Measurements from ENCODE around the gene NRXN2. TPM values are rescaled to one million over a fixed set of nuclear protein-coding genes. Genes with fewer than 3 reads are reported as not detected.

Gene NRXN2
- total RNA-seq, 1 donor: 5.2 TPM

GRCh38 chr11:64724863-64725532 is 2.0 kb upstream of the NRXN2 start:
- TF ChIP-seq, protein P1, sequence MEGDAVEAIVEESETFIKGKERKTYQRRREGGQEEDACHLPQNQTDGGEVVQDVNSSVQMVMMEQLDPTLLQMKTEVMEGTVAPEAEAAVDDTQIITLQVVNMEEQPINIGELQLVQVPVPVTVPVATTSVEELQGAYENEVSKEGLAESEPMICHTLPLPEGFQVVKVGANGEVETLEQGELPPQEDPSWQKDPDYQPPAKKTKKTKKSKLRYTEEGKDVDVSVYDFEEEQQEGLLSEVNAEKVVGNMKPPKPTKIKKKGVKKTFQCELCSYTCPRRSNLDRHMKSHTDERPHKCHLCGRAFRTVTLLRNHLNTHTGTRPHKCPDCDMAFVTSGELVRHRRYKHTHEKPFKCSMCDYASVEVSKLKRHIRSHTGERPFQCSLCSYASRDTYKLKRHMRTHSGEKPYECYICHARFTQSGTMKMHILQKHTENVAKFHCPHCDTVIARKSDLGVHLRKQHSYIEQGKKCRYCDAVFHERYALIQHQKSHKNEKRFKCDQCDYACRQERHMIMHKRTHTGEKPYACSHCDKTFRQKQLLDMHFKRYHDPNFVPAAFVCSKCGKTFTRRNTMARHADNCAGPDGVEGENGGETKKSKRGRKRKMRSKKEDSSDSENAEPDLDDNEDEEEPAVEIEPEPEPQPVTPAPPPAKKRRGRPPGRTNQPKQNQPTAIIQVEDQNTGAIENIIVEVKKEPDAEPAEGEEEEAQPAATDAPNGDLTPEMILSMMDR (IDR thresholded peaks at IDR 0.05; ENCODE audit: insufficient read depth, low read depth, low read length): no peak
- H3K4me3 ChIP-seq (ENCODE audit: low read depth, low read length): no peak overlapping the region
- DNase-seq (ENCODE audit: low read depth): no peak

GRCh38 chr11:64723907-64724862 is 1.2 kb upstream of the NRXN2 start:
- no peak overlapping the region for H3K4me3 ChIP-seq (ENCODE audit: low read depth, low read length)
- no peak for DNase-seq (ENCODE audit: low read depth)
- TF ChIP-seq, protein P1 (IDR thresholded peaks at IDR 0.05; ENCODE audit: insufficient read depth, low read depth, low read length): no peak

- H3K4me3 ChIP-seq (ENCODE audit: low read depth, low read length): no peak overlapping the region
- TF ChIP-seq, protein P1 (IDR thresholded peaks at IDR 0.05; ENCODE audit: insufficient read depth, low read depth, low read length): no peak
- DNase-seq (ENCODE audit: low read depth): no peak
Observed at GRCh38 chr11:64722141-64723065, 594 bp downstream of the NRXN2 start.

DNA sequence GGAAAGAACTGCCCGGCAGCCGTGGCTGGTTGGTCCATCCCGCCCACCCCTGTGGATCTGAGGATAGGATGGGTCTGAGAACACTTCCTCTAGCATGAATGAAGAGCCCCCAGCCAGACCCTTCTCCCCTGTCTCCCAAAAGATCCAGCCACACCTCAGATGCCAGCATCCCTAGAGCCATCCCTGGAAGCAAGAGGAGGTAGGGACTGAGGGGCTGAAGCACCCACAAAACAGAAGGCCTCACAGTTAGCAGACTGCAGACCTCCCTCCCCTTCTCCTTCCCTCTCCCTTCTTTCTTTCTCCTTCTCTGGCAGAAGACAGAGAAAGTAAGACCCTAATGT is 1.7 kb downstream of the NRXN2 start:
- no peak overlapping the region for H3K4me3 ChIP-seq (ENCODE audit: low read depth, low read length)
- no peak for DNase-seq (ENCODE audit: low read depth)
- TF ChIP-seq, protein P1 (IDR thresholded peaks at IDR 0.05; ENCODE audit: insufficient read depth, low read depth, low read length): no peak

- no peak overlapping the region for H3K4me3 ChIP-seq (ENCODE audit: low read depth, low read length)
- no peak for DNase-seq (ENCODE audit: low read depth)
- TF ChIP-seq, protein P1 (IDR thresholded peaks at IDR 0.05; ENCODE audit: insufficient read depth, low read depth, low read length): no peak
Observed at GRCh38 chr11:64720640-64721358, 2.2 kb downstream of the NRXN2 start.

DNA sequence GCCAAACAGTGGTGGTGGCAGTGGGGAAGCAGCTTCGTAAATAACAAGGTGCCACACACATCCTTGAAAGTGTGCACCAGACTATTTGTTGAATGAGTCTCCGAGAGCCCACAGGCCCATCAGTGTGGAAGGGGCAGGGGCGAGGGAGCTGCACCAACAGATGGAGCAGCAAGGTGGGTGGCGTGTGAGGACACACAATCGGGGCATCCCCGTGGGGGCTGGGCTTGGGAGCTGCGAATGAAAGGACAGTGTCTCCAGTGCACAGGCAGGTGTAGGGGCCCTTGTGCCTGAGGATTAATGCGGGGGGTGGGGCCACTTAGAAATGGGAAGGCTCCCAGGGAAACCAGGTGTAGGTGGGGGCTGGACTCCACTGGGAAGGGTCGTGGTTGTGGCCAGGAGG is 2.8 kb downstream of the NRXN2 start:
- DNase-seq (ENCODE audit: low read depth): no peak
- TF ChIP-seq, protein P1 (IDR thresholded peaks at IDR 0.05; ENCODE audit: insufficient read depth, low read depth, low read length): no peak

More for the DNA sequence above, 2.8 kb downstream of the NRXN2 start:
- H3K4me3 ChIP-seq (ENCODE audit: low read depth, low read length): no peak overlapping the region
